Muscle layer of duodenum (tissue), 2 donors: ENCODE data around the gene MVB12B.

Experiments
- H3K27ac ChIP-seq: one replicate; pipeline ENCODE4 v1.7.0; 2013; ENCODE audit warnings: mild to moderate bottlenecking, low read length
- H3K27me3 ChIP-seq: one replicate; pipeline ENCODE4 v1.7.0; 2013; ENCODE audit warnings: low read depth, mild to moderate bottlenecking, control low read depth, low read length
- H3K36me3 ChIP-seq, 2 donors: one replicate each; pipeline ENCODE4 v1.7.0; 2013; ENCODE audit warnings: low read length in 2 of 2, control low read depth in 1 of 2, mild to moderate bottlenecking in 1 of 2; ENCODE audit not compliant: insufficient read depth in 2 of 2, control insufficient read depth in 1 of 2
- H3K4me1 ChIP-seq, 2 donors: one replicate each; pipeline ENCODE4 v1.7.0; 2013; ENCODE audit warnings: low read length in 2 of 2, mild to moderate bottlenecking in 2 of 2, control low read depth in 1 of 2, moderate library complexity in 1 of 2; ENCODE audit not compliant: insufficient read depth in 2 of 2, control insufficient read depth in 1 of 2
- H3K4me3 ChIP-seq, 2 donors: one replicate each; pipeline ENCODE4 v1.7.0; 2013; ENCODE audit warnings: low read length in 2 of 2, low read depth in 1 of 2, mild to moderate bottlenecking in 1 of 2
- H3K9me3 ChIP-seq, 2 donors: one replicate each; pipeline ENCODE4 v1.7.0; 2013; ENCODE audit warnings: low read length in 2 of 2, control low read depth in 1 of 2, mild to moderate bottlenecking in 1 of 2; ENCODE audit not compliant: control insufficient read depth in 1 of 2
- donor health status: healthy.

The MVB12B gene

GRCh38 chr9:126523611-126524111 lies 197.0 kb downstream of the MVB12B start:
- Histone ChIP-seq H3K36me3 (no peaks in the 10 kb centered on the region), H3K9me3 (no peaks in the 10 kb centered on the region), H3K27ac (no peak overlapping the region), H3K4me1 (no peaks in the 10 kb centered on the region), H3K27me3 (peaks cover 5% of the 10 kb centered on the region), H3K4me3 (no peak overlapping the region)

GRCh38 chr9:126524353-126525077 lies 197.9 kb downstream of the MVB12B start:
- no peaks in the 10 kb centered on the region for H3K27me3 ChIP-seq
- H3K4me3 ChIP-seq = no peak overlapping the region
- H3K9me3 ChIP-seq = no peaks in the 10 kb centered on the region
- H3K36me3 ChIP-seq = no peaks in the 10 kb centered on the region
- H3K27ac ChIP-seq = no peak overlapping the region
- no peaks in the 10 kb centered on the region for H3K4me1 ChIP-seq

DNA sequence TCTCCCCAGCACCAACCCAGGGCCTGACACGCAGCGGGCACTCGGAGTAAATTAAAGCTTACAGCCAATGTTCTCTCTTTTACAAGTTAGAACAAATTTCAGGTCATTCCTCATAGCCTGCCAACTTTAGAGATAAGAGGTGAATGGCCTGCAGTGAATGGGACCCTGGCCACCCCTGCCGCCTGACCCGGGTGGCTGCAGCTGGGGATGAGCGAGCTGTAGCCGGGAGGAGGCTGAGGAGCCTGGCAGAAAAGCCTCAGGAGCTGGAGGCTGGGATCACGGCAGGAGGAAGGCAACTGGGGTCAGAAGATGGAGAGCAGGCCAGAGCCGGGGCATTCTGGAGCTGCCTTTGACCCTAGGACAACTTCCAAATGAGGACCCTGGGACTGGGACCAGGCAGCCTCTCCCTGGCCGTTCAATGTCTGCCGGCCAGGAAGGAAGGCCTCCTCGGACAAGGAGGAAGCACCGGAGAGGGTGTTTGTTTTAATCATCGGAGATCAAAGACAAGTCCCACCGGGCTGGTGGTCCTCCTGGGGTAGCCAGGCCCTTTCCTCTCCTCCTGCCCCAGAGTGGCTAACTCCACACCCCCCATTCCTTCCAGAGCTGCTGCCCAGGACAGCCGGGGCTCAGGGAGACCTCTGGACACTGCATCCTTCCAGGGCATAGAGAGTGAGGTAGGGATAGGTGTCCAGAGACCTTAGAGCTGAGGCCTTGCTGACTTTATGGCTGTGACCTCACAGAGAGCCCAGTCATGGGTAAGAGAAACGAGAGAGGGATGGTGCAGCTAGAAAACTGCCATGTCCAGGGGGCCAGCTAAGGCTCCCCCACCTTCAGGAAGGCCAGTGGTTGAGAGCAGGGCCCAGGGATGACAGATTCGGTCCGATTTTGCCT lies 199.8 kb downstream of the MVB12B start:
- Histone ChIP-seq H3K9me3 (no peaks in the 10 kb centered on the region), H3K27ac (no peak overlapping the region), H3K27me3 (peaks cover under 1% of the 10 kb centered on the region), H3K4me3 (no peak overlapping the region), H3K4me1 (no peaks in the 10 kb centered on the region), H3K36me3 (no peaks in the 10 kb centered on the region)

- peaks cover 0 to 8% of the 10 kb centered on the region in 2 donors for H3K4me1 ChIP-seq
- H3K27me3 ChIP-seq = peaks cover 3% of the 10 kb centered on the region
- H3K36me3 ChIP-seq = no peaks in the 10 kb centered on the region
- no peak overlapping the region for H3K4me3 ChIP-seq
- no peaks in the 10 kb centered on the region for H3K9me3 ChIP-seq
- no peak overlapping the region for H3K27ac ChIP-seq
Observed at GRCh38 chr9:126527109-126527825, 200.6 kb downstream of the MVB12B start.

- H3K4me1 ChIP-seq = peaks cover 0 to 13% of the 10 kb centered on the region in 2 donors
- H3K27ac ChIP-seq = no peak overlapping the region
- no peaks in the 10 kb centered on the region for H3K36me3 ChIP-seq
- H3K4me3 ChIP-seq = no peak overlapping the region
- peaks cover 3% of the 10 kb centered on the region for H3K27me3 ChIP-seq
- no peaks in the 10 kb centered on the region for H3K9me3 ChIP-seq
Observed at GRCh38 chr9:126528111-126528510, 201.5 kb downstream of the MVB12B start.

- no peak overlapping the region for H3K4me3 ChIP-seq
- H3K9me3 ChIP-seq = no peaks in the 10 kb centered on the region
- H3K27me3 ChIP-seq = peaks cover 3% of the 10 kb centered on the region
- H3K36me3 ChIP-seq = no peaks in the 10 kb centered on the region
- peaks cover 0 to 15% of the 10 kb centered on the region in 2 donors for H3K4me1 ChIP-seq
- H3K27ac ChIP-seq = no peak overlapping the region
Observed at GRCh38 chr9:126528915-126529314, 202.3 kb downstream of the MVB12B start.

DNA sequence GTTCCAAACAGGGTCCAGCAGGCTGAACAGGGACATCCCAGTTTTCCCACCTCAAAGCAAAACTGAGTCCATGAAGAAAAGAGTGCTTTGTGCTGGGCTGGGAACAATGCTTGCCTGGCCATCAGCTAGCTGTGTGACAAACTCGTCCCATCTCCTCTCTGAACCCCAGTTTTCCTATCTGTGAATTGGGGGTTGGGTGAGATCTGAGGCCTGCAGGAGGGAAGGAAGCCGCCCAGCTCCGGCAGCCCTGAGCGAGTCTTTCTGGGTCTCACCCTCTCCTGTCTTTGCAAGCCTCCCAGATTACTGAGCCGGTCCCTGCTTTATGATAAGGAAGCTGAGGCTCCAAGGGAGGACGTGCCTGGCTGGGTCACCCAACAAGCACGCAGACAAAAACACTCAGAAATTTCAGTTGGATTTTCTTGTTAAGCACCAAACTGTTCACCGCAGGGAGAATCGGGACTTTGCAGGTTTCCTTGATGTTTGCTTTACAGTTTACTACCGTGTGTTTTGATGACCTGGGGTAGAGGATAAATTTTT lies 204.5 kb downstream of the MVB12B start:
- H3K27me3 ChIP-seq = peaks cover 3% of the 10 kb centered on the region
- no peaks in the 10 kb centered on the region for H3K36me3 ChIP-seq
- no peaks in the 10 kb centered on the region for H3K9me3 ChIP-seq
- H3K4me1 ChIP-seq = peaks cover 0 to 15% of the 10 kb centered on the region in 2 donors
- no peak overlapping the region for H3K4me3 ChIP-seq
- H3K27ac ChIP-seq = no peak overlapping the region

- no peaks in the 10 kb centered on the region for H3K36me3 ChIP-seq
- H3K4me3 ChIP-seq = no peak overlapping the region
- peaks cover 0 to 15% of the 10 kb centered on the region in 2 donors for H3K4me1 ChIP-seq
- H3K27me3 ChIP-seq = peaks cover 3% of the 10 kb centered on the region
- H3K9me3 ChIP-seq = no peaks in the 10 kb centered on the region
- H3K27ac ChIP-seq = no peak overlapping the region
Observed at GRCh38 chr9:126531591-126531990, 205.0 kb downstream of the MVB12B start.

DNA sequence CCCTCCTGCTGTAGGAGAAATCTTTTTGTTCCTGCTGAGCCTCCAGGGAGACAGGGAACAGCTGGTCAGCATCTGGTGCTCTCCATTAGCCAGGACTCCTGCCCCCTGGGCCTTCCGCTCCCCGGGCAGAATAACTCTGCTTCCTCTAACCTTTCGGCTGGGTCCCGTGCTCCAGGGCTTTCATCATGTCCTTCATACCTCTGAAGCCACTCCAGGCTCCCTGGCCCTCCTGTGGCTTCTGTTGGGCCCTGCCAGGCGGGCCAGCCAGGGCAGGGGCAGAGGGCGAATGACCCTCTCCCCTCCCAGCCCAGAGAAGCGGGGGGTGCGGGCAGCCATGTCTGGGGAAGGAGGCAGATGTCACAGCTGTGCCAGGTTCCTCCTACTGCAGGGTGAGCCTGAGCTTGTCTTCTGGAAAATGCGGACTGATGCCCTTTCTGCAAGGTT lies 205.4 kb downstream of the MVB12B start:
- H3K27ac ChIP-seq = no peak overlapping the region

DNA sequence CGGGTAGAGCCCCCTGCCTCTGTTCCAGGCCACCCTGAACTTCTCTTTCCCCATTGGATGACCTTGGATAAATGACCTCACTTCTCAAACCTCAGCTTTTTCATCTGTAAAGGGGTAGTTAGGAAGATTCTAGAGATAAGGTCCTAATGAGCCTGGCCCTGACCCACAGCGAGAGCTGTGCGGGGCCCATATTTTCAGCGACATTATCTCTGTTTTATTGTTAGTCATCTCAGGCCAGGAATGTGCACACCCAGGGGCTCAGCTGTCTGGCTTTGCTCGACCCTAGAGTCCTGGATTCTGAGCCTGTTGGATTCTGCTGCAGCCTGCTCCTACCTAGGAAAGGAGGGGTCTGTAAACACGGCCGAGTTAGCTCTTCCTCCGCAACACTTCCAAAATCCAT lies 205.9 kb downstream of the MVB12B start:
- Histone ChIP-seq H3K4me3 (no peak overlapping the region), H3K27ac (no peak overlapping the region), H3K27me3 (peaks cover 3% of the 10 kb centered on the region), H3K4me1 (peaks cover 0 to 15% of the 10 kb centered on the region in 2 donors), H3K36me3 (no peaks in the 10 kb centered on the region), H3K9me3 (no peaks in the 10 kb centered on the region)

More for the DNA sequence above, 205.4 kb downstream of the MVB12B start:
- peaks cover 0 to 15% of the 10 kb centered on the region in 2 donors for H3K4me1 ChIP-seq
- no peaks in the 10 kb centered on the region for H3K9me3 ChIP-seq
- H3K36me3 ChIP-seq = no peaks in the 10 kb centered on the region
- no peak overlapping the region for H3K4me3 ChIP-seq
- peaks cover 3% of the 10 kb centered on the region for H3K27me3 ChIP-seq
